Upper lobe of left lung (tissue), 4 donors: Measurements from ENCODE around the gene HLA-DPA1.

ENCODE experiments used
- CTCF ChIP-seq, 6 experiments: fragments of 450-650 bp in 4 of 6; fragments of 200-600 bp in 2 of 6; sonication (generic) in 2 of 6; IDR thresholded peaks; one replicate each; pipeline ENCODE4 v1.5.1; 2016 to 2019; ENCODE audit warnings: antibody characterized with exemption in 6 of 6
- EP300 ChIP-seq, 4 donors: sonication (generic); formaldehyde crosslinking; IDR thresholded peaks; one replicate each; pipeline ENCODE4 v1.5.1; 2017; ENCODE audit warnings: antibody characterized with exemption in 4 of 4, control low read depth in 2 of 4
- POLR2A ChIP-seq, 4 donors: fragments of 450-650 bp; IDR thresholded peaks; one replicate each; pipeline ENCODE4 v1.5.1; 2016 to 2017; ENCODE audit warnings: antibody characterized with exemption in 4 of 4, mild to moderate bottlenecking in 2 of 4
- POLR2AphosphoS5 ChIP-seq, 2 donors: sonication (generic); formaldehyde crosslinking; IDR thresholded peaks; one replicate each; pipeline ENCODE4 v1.5.1; 2017; ENCODE audit warnings: antibody characterized with exemption in 2 of 2

GRCh38 chr6:33118525-33119123, 45.2 kb upstream of the HLA-DPA1 start:
- no peak for TF ChIP-seq POLR2AphosphoS5 (IDR thresholded peaks at IDR 0.05)
- no peak for TF ChIP-seq POLR2A (IDR thresholded peaks at IDR 0.05)
- TF ChIP-seq CTCF (IDR thresholded peaks at IDR 0.05), result peak; percentile 69 to 88 (median 83)
- no peak for TF ChIP-seq EP300 (IDR thresholded peaks at IDR 0.05)
